ENCODE measurements around the gene KDM1B.

DNA sequence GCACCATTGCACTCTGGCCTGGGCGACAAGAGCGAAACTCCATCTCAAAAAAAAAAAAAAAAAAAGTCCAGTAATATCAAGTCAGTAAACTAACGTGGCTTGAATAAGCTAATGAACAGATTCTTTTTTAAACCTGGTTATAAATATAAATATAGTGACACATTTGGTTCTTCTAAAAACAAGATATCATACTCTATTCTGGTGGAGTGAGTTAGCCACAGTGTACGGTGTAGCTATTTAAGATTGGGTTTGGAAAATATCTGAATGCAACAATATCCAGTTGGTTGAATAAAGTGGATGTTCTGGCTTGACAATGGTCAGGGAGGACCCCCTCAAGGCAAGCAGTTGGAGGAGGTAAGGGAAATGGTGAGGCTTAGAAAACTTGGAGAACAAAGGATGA is 115.0 kb downstream of the KDM1B start:
- TF ChIP-seq POLR2A (IDR thresholded peaks at IDR 0.05; ENCODE audit: low read depth) (no peak), POLR2AphosphoS5 (IDR thresholded peaks at IDR 0.05) (no peak)
- TF ChIP-seq, protein P1, sequence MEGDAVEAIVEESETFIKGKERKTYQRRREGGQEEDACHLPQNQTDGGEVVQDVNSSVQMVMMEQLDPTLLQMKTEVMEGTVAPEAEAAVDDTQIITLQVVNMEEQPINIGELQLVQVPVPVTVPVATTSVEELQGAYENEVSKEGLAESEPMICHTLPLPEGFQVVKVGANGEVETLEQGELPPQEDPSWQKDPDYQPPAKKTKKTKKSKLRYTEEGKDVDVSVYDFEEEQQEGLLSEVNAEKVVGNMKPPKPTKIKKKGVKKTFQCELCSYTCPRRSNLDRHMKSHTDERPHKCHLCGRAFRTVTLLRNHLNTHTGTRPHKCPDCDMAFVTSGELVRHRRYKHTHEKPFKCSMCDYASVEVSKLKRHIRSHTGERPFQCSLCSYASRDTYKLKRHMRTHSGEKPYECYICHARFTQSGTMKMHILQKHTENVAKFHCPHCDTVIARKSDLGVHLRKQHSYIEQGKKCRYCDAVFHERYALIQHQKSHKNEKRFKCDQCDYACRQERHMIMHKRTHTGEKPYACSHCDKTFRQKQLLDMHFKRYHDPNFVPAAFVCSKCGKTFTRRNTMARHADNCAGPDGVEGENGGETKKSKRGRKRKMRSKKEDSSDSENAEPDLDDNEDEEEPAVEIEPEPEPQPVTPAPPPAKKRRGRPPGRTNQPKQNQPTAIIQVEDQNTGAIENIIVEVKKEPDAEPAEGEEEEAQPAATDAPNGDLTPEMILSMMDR (IDR thresholded peaks at IDR 0.05), result no peak

Data from esophagus muscularis mucosa (tissue), 3 donors.